ENCODE results near the gene USP34.

Gene USP34

DNA sequence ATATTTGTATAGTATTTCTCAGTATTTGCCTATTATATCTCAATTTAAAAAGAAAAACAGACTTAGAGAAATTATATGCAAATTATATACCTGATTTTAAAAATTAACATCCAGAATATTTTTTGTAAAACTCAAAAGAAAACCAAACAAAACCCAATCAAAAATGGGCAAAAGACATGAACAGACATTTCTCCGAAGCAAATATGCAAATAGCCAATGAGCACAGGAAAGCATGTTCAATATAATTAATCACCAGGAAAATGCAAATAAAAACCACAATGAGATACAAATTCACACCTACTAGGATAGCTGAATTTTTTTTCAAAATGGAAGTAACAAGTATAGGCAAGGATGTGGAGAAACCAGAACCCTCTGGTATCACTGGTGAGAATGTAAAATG is 108.0 kb downstream of the USP34 start:
- DNase-seq, result no peak

DNA sequence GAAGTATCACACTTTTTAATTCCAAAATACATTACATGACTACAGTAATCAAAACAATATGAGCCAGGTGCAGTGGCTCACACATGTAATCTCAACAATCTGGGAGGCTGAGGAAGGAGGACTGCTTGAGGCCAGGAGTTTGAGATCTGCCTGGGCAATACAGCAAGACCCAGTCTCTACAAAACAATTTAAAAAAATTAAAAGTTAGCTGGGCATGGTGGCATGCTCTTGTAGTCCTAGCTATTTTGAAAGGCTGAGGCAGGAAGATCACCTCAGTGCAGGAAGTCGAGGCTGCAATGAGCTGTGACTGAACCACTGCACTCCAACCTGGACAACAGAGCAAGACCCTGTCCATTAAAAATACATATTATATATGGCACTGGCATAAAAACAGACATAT is 109.8 kb downstream of the USP34 start:
- no peak for DNase-seq

DNA sequence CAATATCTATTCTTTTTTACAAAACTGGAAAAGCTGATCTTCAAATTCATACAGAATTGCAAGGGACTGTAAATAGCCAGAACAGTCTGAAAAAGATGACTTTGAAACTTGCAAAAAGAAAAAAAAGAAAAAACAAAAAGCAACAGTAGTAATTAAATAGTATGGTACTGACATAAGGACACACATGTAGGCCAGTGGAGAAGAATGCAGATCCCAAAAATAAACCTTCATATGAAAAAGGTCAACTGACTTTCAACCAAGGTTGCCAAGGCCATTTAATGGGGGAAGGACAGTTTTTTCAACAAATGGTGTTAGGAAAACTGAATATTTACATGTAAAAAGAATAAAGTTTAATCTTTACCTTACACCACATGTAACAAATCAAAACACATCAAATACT is 111.8 kb downstream of the USP34 start:
- no peak for DNase-seq

DNA sequence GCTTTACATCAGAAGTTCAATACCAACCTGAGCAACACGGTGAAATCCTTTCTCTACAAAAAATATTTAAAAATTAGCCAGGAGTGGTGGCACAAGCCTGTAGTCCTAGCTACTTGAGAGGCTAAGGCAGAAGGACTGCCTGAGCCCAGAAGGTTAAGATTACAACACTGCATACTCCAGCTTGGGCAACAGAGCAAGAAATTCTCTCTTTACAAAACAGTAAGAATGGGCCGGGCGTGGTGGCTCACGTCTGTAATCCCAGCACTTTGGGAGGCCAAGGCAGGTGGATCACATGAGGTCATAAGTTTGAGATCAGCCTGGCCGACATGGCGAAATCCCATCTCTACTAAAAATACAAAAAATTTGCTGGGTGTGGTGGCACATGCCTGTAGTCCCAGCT is 113.2 kb downstream of the USP34 start:
- no peak for DNase-seq

DNA sequence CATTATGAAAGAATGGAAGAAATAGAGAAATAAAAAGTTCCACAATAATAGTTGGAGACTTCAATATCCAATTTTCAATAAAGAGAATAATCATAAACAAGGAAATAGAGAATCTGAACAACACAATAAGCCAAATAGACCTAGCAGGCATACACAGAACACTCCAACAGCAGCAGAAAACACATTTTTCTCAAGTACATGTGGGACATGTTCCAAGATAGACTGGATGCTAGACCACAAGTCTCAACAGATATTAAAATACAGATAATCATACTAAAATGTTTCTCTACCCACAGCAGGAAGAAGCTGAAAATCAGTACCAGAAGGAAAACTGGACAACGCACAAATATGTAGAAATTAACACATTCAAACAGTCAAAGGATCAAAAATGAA is 113.9 kb downstream of the USP34 start:
- no peak for DNase-seq

DNA sequence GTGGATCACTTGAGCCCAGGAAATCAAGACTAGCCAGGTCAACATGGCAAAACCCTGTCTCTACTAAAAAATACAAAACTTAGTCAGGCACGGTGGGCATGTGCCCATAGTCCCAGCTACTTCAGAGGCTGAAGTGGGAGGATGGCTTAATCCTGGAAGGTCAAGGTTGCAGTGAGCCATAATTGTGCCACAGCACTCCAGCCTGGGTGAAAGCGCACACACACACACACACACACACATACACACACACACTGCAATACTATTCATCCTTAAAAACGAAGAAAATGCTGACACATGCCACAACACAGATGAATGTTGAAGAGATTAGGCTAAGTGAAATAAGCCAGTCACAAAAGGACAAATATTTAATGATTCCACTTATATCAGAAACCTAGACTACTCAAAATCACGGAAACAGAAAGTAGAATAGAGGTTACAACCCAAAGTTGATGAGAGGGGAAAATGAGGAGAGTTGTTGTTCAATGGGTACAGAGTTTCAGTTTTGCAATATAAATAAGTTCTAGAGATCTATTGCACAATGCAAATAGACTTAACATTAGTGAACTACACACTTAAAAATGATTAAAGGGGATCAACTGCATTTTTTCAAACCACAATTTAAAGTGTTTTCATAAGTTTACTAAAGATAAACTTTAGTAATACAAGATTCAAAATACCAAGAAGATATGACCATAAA is 114.5 kb downstream of the USP34 start:
- DNase-seq, result no peak

DNA sequence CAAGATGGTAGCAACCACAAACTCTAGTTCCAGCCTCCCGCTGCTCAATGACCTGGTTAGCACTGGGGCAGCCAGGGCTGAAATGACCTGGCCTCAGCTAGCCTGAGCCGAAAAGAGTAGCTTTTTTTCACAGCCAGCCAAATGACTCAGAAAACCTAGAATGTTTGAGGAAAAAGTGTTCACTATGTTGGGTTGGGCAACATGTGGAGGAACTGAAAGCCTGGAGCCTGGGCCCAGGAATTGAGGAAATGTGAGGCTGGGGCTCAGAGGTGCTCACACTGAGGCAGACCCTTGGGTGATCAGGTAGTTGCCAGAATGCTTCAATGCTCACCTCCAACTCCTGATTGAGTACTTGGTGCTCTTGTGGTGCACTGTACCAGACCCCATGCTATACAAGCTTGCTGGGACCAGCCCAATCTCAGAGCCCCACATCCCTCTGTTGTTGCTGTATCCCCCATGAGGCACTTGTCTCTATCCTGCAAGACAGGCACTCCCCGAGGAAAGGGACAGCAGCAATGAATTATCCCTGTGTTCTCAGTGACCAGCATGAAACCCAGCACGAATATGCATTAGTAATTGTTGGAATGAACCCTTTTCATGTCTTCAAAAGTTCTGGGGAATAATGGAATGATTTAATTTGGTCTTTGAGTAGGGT is 116.2 kb downstream of the USP34 start:
- no peak for DNase-seq

DNA sequence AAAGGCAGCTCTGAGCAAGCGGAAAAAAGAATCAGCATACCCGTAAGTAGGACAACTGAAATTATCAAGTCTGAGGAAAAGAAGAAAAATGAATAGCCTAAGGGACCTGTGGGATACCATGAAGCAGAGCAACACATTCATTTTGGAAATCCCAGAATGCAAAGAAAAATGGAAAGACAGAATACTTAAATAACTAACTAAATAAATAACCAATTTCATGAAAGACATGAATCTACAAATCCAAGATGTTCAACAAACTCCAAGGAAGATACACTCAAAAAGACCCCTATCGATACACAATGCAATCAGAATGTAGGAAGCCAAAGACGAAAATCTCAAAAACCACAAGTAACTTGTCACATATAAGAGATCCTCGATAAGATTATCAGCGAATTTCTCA is 117.0 kb downstream of the USP34 start:
- DNase-seq, result no peak

DNA sequence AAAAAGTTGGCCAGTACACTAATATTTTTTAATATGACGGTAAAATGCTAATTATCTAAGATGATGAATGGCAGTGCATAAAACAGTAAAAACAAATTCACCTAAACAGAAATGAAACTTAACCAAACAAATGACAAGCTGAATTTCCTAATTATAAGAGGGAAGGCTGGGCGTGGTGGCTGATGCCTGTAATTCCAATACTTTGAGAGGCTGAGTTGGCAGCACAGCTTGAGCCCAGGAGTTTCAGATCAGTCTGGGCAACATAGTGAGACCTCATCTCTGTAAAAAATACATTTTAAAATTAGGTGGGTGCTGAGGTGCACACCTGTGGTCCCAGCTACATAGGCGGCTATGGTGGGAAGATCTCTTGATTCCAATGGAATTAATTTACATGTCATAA is 120.1 kb downstream of the USP34 start:
- DNase-seq, result no peak

DNA sequence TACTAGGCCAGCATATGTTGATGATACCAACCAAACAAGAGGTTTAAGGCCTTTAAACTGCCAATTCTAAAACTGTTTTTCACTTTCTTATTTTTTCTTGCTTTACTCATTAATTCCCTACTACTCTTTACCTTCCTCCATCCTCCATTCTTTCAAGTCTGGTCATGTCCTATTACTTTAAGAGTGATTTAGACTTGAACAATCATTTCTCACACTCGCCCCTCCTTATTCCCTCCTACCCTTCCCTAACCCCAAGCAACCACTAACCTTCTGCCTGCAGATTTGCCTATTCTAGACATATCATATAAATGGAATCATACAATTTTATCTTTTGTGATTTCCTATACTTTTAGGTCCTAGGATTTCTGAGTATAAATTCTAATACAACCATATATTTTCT is 127.7 kb downstream of the USP34 start:
- no peak for DNase-seq

DNA sequence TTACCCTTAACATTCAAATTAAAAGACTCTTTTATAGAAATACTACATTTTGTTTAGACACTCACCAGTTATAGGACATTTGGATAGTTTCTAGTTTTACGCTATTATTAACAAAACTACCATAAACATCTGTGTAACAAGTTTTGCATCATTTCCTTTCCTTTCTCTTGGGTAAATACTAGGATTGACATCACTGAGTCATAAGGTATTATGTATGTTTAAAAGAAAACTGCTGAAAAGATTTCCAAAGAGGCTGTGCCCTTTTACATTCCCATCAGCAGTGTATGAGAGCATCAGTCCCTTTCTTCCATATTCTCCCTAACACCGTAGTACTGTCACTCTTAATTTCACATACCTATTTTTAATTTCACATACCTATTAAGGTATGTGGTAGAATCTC is 130.6 kb downstream of the USP34 start:
- DNase-seq, result no peak

DNA sequence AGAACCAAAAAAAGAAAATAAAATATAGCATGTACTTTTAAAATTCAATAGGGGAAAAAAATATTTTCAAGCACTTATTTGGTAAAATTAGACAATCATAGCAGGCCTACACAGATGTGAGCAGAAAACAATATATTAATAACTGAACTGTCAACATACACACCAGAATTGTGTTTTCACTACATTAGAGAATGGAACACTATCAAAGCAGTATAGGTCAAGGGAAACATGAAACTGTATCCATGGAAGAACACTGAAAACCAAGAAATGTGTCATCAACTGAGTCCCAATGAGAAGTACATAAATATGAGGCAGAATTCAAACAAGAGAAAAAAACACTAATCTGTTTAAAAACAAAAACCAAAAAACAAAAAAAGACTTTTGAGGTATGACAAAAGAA is 132.4 kb downstream of the USP34 start:
- no peak for DNase-seq

DNA sequence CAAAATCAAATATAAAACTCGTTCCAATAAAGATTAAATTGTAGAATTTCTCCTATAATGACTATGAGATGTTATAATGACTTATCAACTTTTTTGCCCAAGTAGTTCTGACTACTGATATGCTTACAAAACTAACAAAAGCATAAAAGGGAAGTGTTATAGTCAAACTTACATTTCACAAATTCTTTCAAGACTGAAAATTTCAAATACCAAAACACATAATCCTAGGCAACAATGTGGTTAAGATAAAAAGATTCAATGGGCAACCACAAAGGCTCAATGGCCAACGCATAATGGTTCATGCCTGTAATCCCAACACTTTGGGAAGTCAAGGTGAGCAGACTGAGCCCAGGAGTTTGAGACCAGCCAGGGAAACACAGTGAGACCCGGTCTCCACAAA is 135.7 kb downstream of the USP34 start:
- DNase-seq, result no peak

DNA sequence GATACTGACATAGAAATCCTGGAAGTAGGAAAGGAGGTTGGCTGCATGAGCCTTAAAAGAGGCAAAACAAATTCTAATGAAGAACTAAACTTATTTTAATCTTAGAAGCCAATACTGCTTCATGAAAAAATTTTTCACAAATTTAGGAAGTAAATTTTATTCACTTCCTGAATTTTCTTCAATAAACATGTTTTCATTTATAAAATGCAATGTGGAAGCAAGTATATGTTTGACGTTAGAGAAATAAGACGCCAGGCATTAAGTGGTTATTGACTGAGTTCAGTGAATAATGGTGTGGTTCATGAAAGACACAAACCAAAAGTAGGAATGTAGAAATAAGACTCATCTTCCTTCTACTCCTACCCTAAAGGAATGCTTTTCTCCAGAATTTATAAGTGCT is 136.4 kb downstream of the USP34 start:
- DNase-seq, result no peak

DNA sequence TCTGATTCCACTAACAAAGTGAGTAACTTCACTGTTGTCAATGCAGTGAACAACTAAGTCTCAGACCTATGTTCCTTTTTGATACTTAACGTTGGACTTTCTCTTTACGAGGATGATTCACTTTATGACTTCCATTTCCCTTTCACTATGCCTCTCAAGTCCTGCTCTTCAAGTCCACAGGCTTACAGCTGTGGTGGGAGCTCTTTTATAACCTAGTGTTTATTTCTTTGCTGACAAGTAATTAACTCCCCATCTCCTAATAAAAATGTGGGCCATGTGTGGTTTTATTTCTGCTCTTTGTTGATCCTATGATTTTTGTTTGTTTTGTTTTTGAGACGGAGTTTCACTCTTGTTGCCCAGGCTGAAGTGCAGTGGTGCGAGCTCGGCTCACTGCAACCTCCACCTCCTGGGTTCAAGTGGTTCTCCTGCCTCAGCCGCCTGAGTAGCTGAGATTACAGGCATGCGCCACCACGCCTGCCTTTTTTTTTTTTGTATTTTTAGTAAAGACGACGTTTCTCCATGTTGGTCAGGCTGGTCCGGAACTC is 142.1 kb downstream of the USP34 start:
- DNase-seq, result peak; percentile 1

DNA sequence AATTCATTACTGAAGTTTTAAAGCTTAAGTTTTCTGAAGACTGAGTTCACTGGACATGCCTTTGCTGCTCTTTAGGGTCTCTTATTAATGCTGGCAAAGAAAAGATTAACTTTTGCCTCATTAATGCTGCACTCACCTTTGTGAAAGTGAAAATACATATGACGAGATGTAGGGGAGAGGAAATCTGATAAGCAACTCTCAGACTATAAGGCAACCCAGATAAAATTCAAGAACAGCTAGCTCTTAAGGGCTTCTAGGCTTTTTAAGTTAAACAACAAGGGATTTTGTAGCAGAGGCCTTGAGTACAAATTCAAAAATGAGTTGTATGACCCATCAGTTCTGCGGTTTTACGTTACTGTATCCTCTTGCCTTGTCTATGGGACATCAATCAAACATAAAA is 143.7 kb downstream of the USP34 start:
- no peak for DNase-seq

DNA sequence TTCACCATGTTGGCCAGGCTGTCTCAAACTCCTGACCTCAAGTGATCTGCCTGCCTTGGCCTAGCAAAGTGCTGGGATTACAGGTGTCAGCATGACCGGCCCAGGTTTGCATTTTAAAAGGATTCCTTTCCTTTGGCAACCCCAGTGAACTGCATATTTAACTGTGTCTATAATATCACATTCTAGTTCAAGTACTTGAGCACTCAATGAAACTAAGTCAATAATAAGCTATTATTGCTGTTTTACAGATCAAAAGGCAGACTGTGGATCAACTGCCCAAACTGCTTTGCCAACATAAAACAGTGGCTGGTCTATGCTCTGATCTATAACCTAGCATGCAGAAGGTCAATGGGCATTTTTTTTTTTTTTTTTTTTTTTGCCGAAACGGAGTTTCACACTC is 144.5 kb downstream of the USP34 start:
- DNase-seq, result no peak

DNA sequence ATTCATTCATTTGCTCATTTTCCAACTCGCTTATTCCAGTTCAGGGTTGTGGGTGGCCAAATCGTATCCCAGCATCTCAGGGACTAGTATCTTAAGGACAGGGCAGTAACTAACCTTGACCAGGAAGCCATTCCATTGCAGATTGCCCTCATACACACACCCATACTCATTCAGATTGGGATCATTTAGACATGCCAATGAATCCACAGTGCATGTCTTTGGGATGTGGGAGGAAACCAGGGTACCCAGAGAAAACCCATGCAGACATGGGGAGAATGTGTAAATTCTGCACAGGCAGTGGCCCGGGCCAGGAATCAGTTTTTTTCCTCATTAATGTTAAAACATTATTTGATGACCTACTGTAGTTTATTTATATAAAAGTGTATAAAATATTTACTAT is 150.7 kb downstream of the USP34 start:
- no peak for DNase-seq

DNA sequence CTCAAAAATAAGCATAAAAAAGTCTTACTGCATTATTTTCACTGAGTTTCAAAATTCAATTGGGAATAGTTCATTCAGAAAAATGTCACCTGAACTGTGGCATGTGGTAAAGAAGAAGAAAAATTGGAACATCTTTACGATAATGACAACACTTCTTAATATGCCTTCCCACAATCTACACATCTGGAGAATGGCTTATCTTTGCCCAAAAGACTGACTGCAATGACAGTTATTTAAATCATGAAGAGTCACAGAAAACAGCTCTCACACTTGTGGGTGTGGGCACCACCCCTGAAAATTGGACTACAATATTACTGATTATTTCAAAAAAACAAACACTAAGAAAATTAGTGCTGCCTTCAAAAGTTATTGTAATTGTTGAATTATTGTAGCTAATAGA is 152.3 kb downstream of the USP34 start:
- no peak for DNase-seq

DNA sequence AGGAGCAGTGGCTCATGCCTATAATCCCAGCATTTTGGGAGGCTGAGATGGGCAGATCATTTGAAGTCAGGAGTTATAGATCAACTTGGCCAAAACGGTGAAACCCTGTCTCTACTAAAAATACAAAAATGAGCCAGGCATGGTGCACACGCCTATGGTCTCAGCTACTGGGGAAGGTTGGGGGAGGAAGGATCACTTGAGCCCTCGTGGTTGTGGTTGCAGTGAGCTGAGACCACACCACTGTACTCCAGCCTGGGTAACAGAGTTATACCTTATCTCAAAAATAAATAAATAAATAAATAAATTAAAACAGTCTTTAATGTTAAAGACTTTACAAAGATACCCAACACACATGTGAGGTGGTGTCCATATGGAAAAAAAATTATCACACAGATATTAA is 174.9 kb downstream of the USP34 start:
- no peak for DNase-seq

DNA sequence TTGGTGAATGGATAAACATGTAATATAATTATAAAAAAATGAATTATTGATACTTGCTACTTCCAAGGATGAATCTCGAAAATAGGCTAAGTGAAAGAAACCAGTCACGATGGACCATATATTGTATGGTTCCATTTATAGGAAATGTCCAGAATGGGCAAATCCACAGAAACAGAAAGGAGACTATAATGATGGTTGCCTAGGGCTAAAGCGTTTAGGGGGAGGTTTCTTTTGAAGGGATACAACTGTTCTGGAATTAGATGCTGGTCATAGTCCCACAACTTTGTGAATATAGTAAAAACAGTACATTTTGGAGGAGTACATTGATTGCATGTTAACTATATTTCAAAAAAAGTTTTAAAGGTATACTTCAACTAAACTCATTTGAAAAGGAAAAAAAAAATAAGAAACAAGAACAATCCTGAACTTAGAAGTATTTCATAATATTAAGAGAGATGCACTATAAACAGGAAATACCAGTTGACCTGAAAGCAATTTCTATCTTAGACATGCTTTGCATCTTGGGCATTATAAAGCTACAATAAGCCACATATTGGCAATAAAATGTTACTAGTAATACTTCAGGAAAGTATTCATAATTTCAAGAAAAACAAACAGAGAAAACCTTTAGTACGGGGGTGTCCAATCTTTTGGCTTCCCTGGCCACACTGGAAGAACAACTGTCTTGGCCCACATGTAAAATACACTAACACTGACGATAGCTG is 178.9 kb downstream of the USP34 start:
- no peak for DNase-seq

DNA sequence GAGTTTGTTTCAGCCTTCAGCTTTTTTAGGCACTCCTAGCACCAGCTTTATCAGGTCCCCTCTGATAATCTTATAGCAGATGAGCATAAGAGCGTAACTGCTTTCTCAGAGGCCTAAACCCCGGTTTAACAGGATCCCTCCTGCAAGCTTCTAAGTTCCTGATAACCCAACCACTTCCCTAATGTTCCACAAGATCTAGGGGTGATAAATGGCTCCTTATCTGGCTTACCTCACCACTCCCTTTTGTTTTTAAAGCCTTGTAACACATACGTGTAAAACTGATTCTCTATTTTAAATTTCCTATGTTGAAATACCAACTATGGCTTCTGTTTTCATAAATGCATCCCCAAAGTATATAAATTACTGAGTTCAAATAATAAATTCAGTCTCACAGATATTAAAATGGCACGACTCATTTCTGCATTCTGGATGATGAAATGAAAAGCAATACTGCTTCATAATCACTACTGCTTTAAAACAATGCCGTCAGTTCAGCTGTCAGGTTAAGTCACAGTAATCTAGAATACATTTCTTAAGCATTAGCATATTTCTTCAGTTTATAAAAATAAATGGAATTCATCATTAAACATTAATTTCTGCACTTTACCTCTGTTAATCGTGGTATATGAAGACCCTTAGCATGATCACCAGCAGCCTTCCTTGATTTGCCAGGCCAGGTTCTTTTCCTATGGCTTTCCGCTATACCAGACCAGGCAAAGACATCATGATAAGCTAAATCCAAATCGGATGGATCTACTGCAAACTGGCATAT is 182.6 kb downstream of the USP34 start:
- no peak for DNase-seq

DNA sequence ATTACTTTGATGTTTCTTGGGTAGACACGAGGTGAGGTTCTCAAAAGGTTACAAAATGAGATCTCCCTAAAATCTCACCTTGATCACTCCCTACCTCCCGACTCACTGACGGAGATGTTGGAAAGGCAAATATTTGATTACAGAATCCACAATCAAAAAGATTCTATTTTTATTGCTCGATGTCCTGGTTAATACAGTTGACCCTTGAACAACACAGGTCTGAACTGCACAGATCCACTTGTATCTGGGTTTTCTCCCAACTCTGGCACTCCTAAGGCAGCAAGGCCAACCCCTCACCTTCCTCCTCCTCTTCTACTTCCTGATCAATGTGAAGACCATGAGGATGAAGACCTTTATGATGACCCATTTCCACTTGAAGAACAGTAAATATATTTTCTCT is 183.6 kb downstream of the USP34 start:
- no peak for DNase-seq

Data from eye (tissue), 1 donor.